T-cell (primary cell): ENCODE measurements around the gene LIPE. TPM values are rescaled to one million over a fixed set of nuclear protein-coding genes. Genes with fewer than 3 reads are reported as not detected.

Experiments
- ATAC-seq, 4 experiments: fragments of 200-7000 bp in 3 of 4; fragments of 150-1000 bp in 1 of 4; cut with Tn5 transposase; replicated peaks in 1 of 4; 1 replicate in 3 of 4; 2 replicates in 1 of 4; pipeline ENCODE4 v1.10.0; 2021; ENCODE audit warnings: moderate library complexity in 3 of 4, mild to moderate bottlenecking in 2 of 4, moderate number of reproducible peaks in 1 of 4
- CTCF ChIA-PET, 2 donors: fragments of 300-600 bp; sonication (Branson Sonifier 250); formaldehyde crosslinking; loops; one replicate each; lab custom pipeline; 2022; ENCODE audit warnings: antibody characterized with exemption in 2 of 2; lab: Charles Lee
- POLR2A ChIA-PET, 2 donors: fragments of 300-600 bp; sonication (Branson Sonifier 250); formaldehyde crosslinking; loops; one replicate each; lab custom pipeline; 2022; ENCODE audit warnings: antibody characterized with exemption in 2 of 2; lab: Charles Lee
- DNase-seq, 35 experiments: peaks; one replicate each; pipeline versions ENCODE4 v3.0.0 to v3.0.0-alpha.2; 2013 to 2023
- H3K27ac ChIP-seq: one replicate; pipeline ENCODE4 v1.5.1; 2013; ENCODE audit warnings: low read length
- H3K27me3 ChIP-seq, 2 experiments: replicated peaks in 1 of 2; 1 replicate in 1 of 2; 2 replicates in 1 of 2; pipeline versions ENCODE4 v1.6.1 to v1.7.0; 2013; ENCODE audit warnings: low read length in 1 of 2, mixed read lengths in 1 of 2; ENCODE audit not compliant: control insufficient read depth in 2 of 2, insufficient read depth in 2 of 2; ENCODE audit errors: extremely low read depth in 1 of 2
- H3K36me3 ChIP-seq, 2 donors: 1 replicate in 1 of 2; 2 replicates in 1 of 2; pipeline versions ENCODE4 v1.6.1 to v1.7.0; 2013; ENCODE audit warnings: low read length in 1 of 2; ENCODE audit not compliant: control insufficient read depth in 2 of 2, insufficient read depth in 1 of 2; ENCODE audit errors: extremely low read depth in 1 of 2
- H3K4me1 ChIP-seq, 2 experiments: 1 replicate in 1 of 2; 2 replicates in 1 of 2; pipeline versions ENCODE4 v1.6.1 to v1.7.0; 2013; ENCODE audit warnings: low read length in 2 of 2, mixed read lengths in 1 of 2; ENCODE audit not compliant: insufficient read depth in 2 of 2, control insufficient read depth in 1 of 2; ENCODE audit errors: extremely low read depth in 1 of 2
- H3K4me3 ChIP-seq, 2 donors: 1 replicate in 1 of 2; 2 replicates in 1 of 2; pipeline versions ENCODE4 v1.5.1 to v1.7.0; 2013; ENCODE audit warnings: mild to moderate bottlenecking in 2 of 2, low read length in 1 of 2, moderate library complexity in 1 of 2; ENCODE audit not compliant: control insufficient read depth in 1 of 2; ENCODE audit errors: extremely low read depth in 1 of 2
- H3K9me3 ChIP-seq: 2 replicates; pipeline ENCODE4 v1.7.0; 2013
- H3K27ac Mint-ChIP-seq, 2 donors: one replicate each; pipeline ENCODE4 v1.8.0; 2020 to 2021; ENCODE audit warnings: mild to moderate bottlenecking in 2 of 2, mixed read lengths in 2 of 2
- H3K27me3 Mint-ChIP-seq, 2 donors: one replicate each; pipeline ENCODE4 v1.8.0; 2021 to 2022; ENCODE audit warnings: mixed read lengths in 2 of 2
- H3K36me3 Mint-ChIP-seq: one replicate; pipeline ENCODE4 v1.8.0; 2021; ENCODE audit warnings: mixed read lengths
- H3K4me1 Mint-ChIP-seq, 3 donors: one replicate each; pipeline ENCODE4 v1.8.0; 2020 to 2022; ENCODE audit warnings: mixed read lengths in 3 of 3, mild to moderate bottlenecking in 1 of 3
- H3K4me3 Mint-ChIP-seq, 3 donors: one replicate each; pipeline ENCODE4 v1.8.0; 2020 to 2022; ENCODE audit warnings: mild to moderate bottlenecking in 3 of 3, mixed read lengths in 3 of 3, moderate library complexity in 3 of 3
- H3K9me3 Mint-ChIP-seq, 3 donors: one replicate each; pipeline ENCODE4 v1.8.0; 2020 to 2022; ENCODE audit warnings: mixed read lengths in 3 of 3
- WGBS: methylation state at CpG from one replicate; pipeline ENCODE4 v1.1.5; 2013; ENCODE audit warnings: missing lambda C conversion rate; ENCODE audit not compliant: insufficient coverage; 5-methylcytosine and 5-hydroxymethylcytosine counted together
- total RNA-seq, 35 experiments: library from RNA in 6 of 35; stranded (reverse) in 6 of 35; fragments of 120-200 nt in 1 of 35; gene quantifications; one replicate each; pipeline versions ENCODE4 v1.2.1 to v1.2.4 and lab custom pipeline; 2013 to 2026

LIPE gene
- total RNA-seq, 5 donors from 2014 or later (not counting 1 experiment from before 2014, with no cell fraction given): 16.2 to 44.4 (median 34.8) TPM

DNA sequence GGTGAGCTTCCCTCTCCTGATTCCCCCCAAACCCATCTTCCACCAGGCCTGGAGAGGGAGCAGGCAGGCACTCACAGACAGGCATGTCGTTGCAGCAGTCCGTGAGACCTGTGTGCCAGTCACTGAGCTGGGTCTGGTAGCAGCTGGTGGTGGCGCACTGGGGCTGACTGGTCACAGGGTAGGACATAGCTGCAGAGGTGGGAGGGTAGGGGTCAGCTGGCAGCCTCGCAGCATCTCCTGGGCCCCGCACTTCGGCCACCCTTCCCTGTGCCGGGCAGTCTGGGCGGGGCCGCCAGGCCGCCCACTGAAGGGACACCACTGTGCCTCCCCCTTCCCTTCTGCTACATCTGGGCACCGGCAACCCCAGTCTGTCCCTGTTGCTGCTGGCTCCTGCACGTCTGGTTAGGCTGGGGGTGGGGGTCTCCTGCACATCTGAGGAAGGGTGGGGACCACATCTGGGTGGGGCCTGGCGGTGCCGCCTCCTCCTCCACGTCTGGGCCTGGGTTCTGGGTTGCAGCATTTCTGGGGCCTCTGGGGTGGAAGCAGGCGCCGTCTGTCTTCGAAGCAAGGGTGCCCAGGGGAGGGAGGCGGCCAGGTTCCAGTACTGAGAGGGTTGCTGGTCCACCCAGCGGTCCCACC, 38.2 kb downstream of the LIPE start:
- no peaks in the 10 kb centered on the region for H3K36me3 Mint-ChIP-seq
- ATAC-seq: no peak
- no peaks in the 10 kb centered on the region for H3K36me3 ChIP-seq
- POLR2A ChIA-PET: no interaction called here
- H3K9me3 Mint-ChIP-seq: no peaks in the 10 kb centered on the region
- H3K27me3 Mint-ChIP-seq: peaks cover 29 to 39% of the 10 kb centered on the region in 2 donors
- no peaks in the 10 kb centered on the region for H3K9me3 ChIP-seq
- H3K4me3 ChIP-seq: no peak overlapping the region
- 89% methylated on average over 11 of the region's 20 CpGs for WGBS
- H3K27ac ChIP-seq: no peak overlapping the region
- peaks cover 0 to 12% of the 10 kb centered on the region in 2 experiments for H3K4me1 ChIP-seq
- CTCF ChIA-PET: no interaction called here
- no peak overlapping the region for H3K4me3 Mint-ChIP-seq
- no peak overlapping the region for H3K27ac Mint-ChIP-seq
- DNase-seq: no peak
- H3K4me1 Mint-ChIP-seq: peaks cover 5 to 7% (median 5%) of the 10 kb centered on the region in 3 donors
- H3K27me3 ChIP-seq: peaks cover 0 to 64% of the 10 kb centered on the region in 2 experiments

GRCh38 chr19:42386974-42387707, 40.0 kb downstream of the LIPE start:
- Histone ChIP-seq H3K27ac (no peak overlapping the region), H3K27me3 (peaks cover 0 to 78% of the 10 kb centered on the region in 2 experiments), H3K4me1 (peaks cover 0 to 12% of the 10 kb centered on the region in 2 experiments), H3K4me3 (peak overlapping the region; percentile 38 to 42), H3K36me3 (no peaks in the 10 kb centered on the region), H3K9me3 (no peaks in the 10 kb centered on the region)
- H3K36me3 Mint-ChIP-seq: no peaks in the 10 kb centered on the region
- POLR2A ChIA-PET: no interaction called here
- peaks cover 5 to 7% (median 5%) of the 10 kb centered on the region in 3 donors for H3K4me1 Mint-ChIP-seq
- peaks cover 40 to 51% of the 10 kb centered on the region in 2 donors for H3K27me3 Mint-ChIP-seq
- 5% methylated on average over 39 of the region's 48 CpGs for WGBS
- DNase-seq (peak; percentile 24 to 75 (median 57)), ATAC-seq (peak; percentile 89 to 97 (median 94))
- H3K4me3 Mint-ChIP-seq: peak overlapping the region; percentile 28 to 55 (median 32)
- H3K9me3 Mint-ChIP-seq: no peaks in the 10 kb centered on the region
- no peak overlapping the region for H3K27ac Mint-ChIP-seq
- CTCF ChIA-PET: interaction anchor here in 1 of 2 donors (0.7 kb wide), 2 partner anchors 522 to 1655 kb away, joined by 3 to 4 read pairs; no protein-coding TSS in a partner anchor

- Histone ChIP-seq H3K9me3 (no peaks in the 10 kb centered on the region), H3K4me3 (no peak overlapping the region), H3K36me3 (no peaks in the 10 kb centered on the region), H3K27ac (no peak overlapping the region), H3K4me1 (no peaks in the 10 kb centered on the region), H3K27me3 (peaks cover 0 to 49% of the 10 kb centered on the region in 2 experiments)
- Mint-ChIP-seq H3K4me3 (no peak overlapping the region), H3K4me1 (no peaks in the 10 kb centered on the region), H3K9me3 (no peaks in the 10 kb centered on the region), H3K27ac (no peak overlapping the region), H3K27me3 (peaks cover 23 to 34% of the 10 kb centered on the region in 2 donors), H3K36me3 (no peaks in the 10 kb centered on the region)
- ATAC-seq (no peak), DNase-seq (no peak)
- WGBS: 100% methylated on average over 1 of the region's 6 CpGs
- ChIA-PET CTCF (interaction anchor here in 1 of 2 donors (0.7 kb wide), 1 partner anchor 17 kb away, joined by 3 read pairs; no protein-coding TSS in a partner anchor), POLR2A (no interaction called here)
Measured at GRCh38 chr19:42380155-42380554, 47.0 kb downstream of the LIPE start.

DNA sequence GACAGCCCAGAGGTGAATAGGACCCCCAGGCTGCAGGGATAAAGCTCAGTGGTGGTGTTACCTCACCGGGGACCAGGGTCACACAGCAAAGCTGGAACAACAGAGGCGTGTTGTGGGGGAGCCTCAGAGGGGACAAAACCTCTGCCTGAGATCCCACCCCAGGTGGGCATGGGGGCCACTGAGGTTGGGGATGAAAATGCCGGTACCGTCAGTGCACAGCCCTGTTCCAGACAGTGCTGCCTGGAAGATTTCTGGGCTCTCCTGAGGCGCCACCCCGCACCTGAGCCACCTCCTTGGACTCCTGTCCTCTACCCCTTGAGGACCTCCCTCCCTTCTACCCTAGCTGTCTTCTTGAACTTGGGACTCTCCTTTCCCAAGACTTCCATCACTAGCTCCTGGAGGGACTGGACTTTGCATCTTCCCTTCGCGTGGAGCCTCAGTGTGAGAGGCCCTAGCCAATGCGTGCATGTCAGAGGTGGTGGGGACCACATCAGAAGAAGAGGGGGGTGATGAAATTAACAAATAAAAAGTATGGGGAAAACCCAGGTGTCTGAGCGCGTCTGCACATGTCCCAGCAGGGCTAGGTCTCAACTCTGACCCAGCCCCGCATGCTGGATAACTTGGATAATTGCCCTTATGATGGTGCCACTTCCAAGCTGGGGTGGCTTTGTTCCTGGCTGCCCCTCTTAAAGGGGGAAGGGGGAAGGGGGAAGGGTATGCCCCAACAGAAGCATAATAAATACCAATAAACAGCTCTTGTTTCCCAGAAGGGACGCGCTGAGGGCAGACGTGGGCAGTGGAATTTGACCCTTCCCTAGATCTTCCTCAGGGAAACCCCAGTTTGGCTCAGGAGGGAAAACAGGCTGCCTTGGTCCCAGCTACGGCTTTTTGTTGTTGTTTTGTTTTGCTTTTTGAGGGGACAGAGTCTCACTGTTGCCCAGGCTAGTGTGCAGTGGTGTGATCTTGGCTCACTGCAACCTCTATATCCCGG, 48.7 kb downstream of the LIPE start:
- Histone ChIP-seq H3K4me3 (no peak overlapping the region), H3K27ac (no peak overlapping the region), H3K36me3 (no peaks in the 10 kb centered on the region), H3K27me3 (peaks cover 0 to 34% of the 10 kb centered on the region in 2 experiments), H3K4me1 (no peaks in the 10 kb centered on the region), H3K9me3 (no peaks in the 10 kb centered on the region)
- 61% methylated on average over 6 of the region's 17 CpGs for WGBS
- Mint-ChIP-seq H3K4me3 (no peak overlapping the region), H3K27ac (no peak overlapping the region), H3K27me3 (peaks cover 23 to 32% of the 10 kb centered on the region in 2 donors), H3K4me1 (no peaks in the 10 kb centered on the region), H3K36me3 (no peaks in the 10 kb centered on the region), H3K9me3 (no peaks in the 10 kb centered on the region)
- DNase-seq (no peak), ATAC-seq (peak in 1 of 4 experiments; percentile 32)
- POLR2A ChIA-PET: no interaction called here
- CTCF ChIA-PET: interaction anchor here in 1 of 2 donors (0.6 kb wide), 1 partner anchor 74 kb away, joined by 5 read pairs; no protein-coding TSS in a partner anchor

GRCh38 chr19:42376177-42376555, 51.0 kb downstream of the LIPE start:
- ATAC-seq: no peak
- no peaks in the 10 kb centered on the region for H3K9me3 ChIP-seq
- H3K27ac Mint-ChIP-seq: no peak overlapping the region

More at GRCh38 chr19:42376177-42376555, 51.0 kb downstream of the LIPE start:
- H3K27me3 ChIP-seq: peaks cover 0 to 14% of the 10 kb centered on the region in 2 experiments
- no peaks in the 10 kb centered on the region for H3K36me3 Mint-ChIP-seq
- no peaks in the 10 kb centered on the region for H3K36me3 ChIP-seq
- no peaks in the 10 kb centered on the region for H3K4me1 ChIP-seq
- H3K4me3 Mint-ChIP-seq: no peak overlapping the region
- H3K9me3 Mint-ChIP-seq: no peaks in the 10 kb centered on the region
- ChIA-PET POLR2A (no interaction called here), CTCF (no interaction called here)
- H3K4me3 ChIP-seq: no peak overlapping the region
- peaks cover 7 to 13% of the 10 kb centered on the region in 2 donors for H3K27me3 Mint-ChIP-seq
- no peak overlapping the region for H3K27ac ChIP-seq
- 94% methylated on average over 17 of the region's 17 CpGs for WGBS
- DNase-seq: no peak
- H3K4me1 Mint-ChIP-seq: no peaks in the 10 kb centered on the region
